Measurements from ENCODE around the gene MCM3.

DNA sequence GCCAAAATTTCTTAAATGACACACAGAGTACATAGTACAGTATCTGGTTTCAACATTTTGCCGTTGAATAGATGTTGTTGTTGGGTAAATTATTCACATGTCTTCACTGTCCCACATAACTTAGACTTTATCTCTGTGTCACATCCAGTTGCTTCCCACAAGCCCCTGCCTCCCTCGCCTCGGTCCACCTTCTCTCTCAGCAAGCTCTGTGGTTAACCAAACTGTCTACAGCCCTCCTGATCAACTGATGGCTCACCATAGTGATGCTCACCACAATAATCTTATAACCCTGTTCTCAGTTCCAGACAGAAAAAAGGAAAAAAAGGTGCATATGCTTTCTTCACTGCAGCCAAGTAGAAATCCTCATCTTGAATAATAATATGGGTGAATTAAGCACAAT is 63.2 kb downstream of the MCM3 start:
- TF ChIP-seq, protein P1, sequence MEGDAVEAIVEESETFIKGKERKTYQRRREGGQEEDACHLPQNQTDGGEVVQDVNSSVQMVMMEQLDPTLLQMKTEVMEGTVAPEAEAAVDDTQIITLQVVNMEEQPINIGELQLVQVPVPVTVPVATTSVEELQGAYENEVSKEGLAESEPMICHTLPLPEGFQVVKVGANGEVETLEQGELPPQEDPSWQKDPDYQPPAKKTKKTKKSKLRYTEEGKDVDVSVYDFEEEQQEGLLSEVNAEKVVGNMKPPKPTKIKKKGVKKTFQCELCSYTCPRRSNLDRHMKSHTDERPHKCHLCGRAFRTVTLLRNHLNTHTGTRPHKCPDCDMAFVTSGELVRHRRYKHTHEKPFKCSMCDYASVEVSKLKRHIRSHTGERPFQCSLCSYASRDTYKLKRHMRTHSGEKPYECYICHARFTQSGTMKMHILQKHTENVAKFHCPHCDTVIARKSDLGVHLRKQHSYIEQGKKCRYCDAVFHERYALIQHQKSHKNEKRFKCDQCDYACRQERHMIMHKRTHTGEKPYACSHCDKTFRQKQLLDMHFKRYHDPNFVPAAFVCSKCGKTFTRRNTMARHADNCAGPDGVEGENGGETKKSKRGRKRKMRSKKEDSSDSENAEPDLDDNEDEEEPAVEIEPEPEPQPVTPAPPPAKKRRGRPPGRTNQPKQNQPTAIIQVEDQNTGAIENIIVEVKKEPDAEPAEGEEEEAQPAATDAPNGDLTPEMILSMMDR (conservative IDR thresholded peaks at IDR 0.05; ENCODE audit: low read length): no peak
- TF ChIP-seq EZH2phosphoT487 (IDR thresholded peaks at IDR 0.05; ENCODE audit: borderline replicate concordance): no peak

Measured in Loucy (cell line).